HUDEP-2 (cell line): ENCODE data around the gene SUV39H1.
A peak's percentile ranks its signal among the peaks of the same experiment; 100 is the strongest.
"Not testable (repeated sequence)": the region's sequence is repeated elsewhere in the genome, so short reads cannot be mapped to it uniquely, and the experiment has no call there.

Experiments
- DNase-seq, 76 experiments: peaks; one replicate each; lab custom pipeline; 2025; ENCODE audit not compliant: unreplicated experiment in 76 of 76; lab: John Stamatoyannopoulos, UW

The SUV39H1 gene

GRCh38 chrX:48684134-48684533, 12.4 kb upstream of the SUV39H1 start:
- no peak for DNase-seq

- no peak for DNase-seq
Measured at GRCh38 chrX:48685416-48685815, 11.1 kb upstream of the SUV39H1 start.

GRCh38 chrX:48688531-48689150, 7.9 kb upstream of the SUV39H1 start:
- no peak for DNase-seq

GRCh38 chrX:48689208-48689920, 7.2 kb upstream of the SUV39H1 start:
- no peak for DNase-seq

- DNase-seq, result not testable (repeated sequence)
Measured at GRCh38 chrX:48691746-48692145, 4.8 kb upstream of the SUV39H1 start.

- no peak for DNase-seq
Measured at GRCh38 chrX:48694776-48695533, 1.6 kb upstream of the SUV39H1 start.

GRCh38 chrX:48695534-48695896, 1.0 kb upstream of the SUV39H1 start:
- DNase-seq, result peak in 1 of 76 experiments; percentile 6

- DNase-seq, result peak in 6 of 76 experiments; percentile 5 to 38 (median 22)
Measured at GRCh38 chrX:48695925-48696300, 621 bp upstream of the SUV39H1 start.

GRCh38 chrX:48696909-48697727, 584 bp downstream of the SUV39H1 start:
- DNase-seq, result peak in 34 of 76 experiments; percentile 5 to 41 (median 20)

GRCh38 chrX:48698306-48698705, 1.8 kb downstream of the SUV39H1 start:
- peak in 1 of 76 experiments; percentile 1 for DNase-seq

GRCh38 chrX:48700246-48700645, 3.7 kb downstream of the SUV39H1 start:
- no peak for DNase-seq

- DNase-seq, result peak in 2 of 76 experiments; percentile 4 to 7
Measured at GRCh38 chrX:48700951-48701653, 4.6 kb downstream of the SUV39H1 start.

- DNase-seq, result peak in 63 of 76 experiments; percentile 1 to 66 (median 30)
Measured at GRCh38 chrX:48702032-48702431, 5.5 kb downstream of the SUV39H1 start.

GRCh38 chrX:48702716-48703115, 6.2 kb downstream of the SUV39H1 start:
- no peak for DNase-seq

GRCh38 chrX:48703228-48703627, 6.7 kb downstream of the SUV39H1 start:
- DNase-seq, result no peak

- no peak for DNase-seq
Measured at GRCh38 chrX:48703642-48704481, 7.3 kb downstream of the SUV39H1 start.

- DNase-seq, result no peak
Measured at GRCh38 chrX:48705871-48706270, 9.3 kb downstream of the SUV39H1 start.

- DNase-seq, result no peak
Measured at GRCh38 chrX:48709522-48710112, 13.1 kb downstream of the SUV39H1 start.
